A549 (cell line): Measurements from ENCODE around the gene ZNF391.

Experiments used
- CBX8 ChIP-seq: fragments of 200-600 bp; sonication (generic); IDR thresholded peaks from 2 replicates; pipeline ENCODE4 v1.6.1; 2016
- CHD2 ChIP-seq: fragments of 150-350 bp; IDR thresholded peaks from 2 replicates; pipeline ENCODE4 v1.6.1; 2014; ENCODE audit warnings: low read length; ENCODE audit not compliant: partially characterized antibody
- HDAC2 ChIP-seq: fragments of 200-600 bp; sonication (generic); IDR thresholded peaks from 2 replicates; pipeline ENCODE4 v1.6.1; 2016
- POLR2A ChIP-seq: IDR thresholded peaks from 2 replicates; pipeline ENCODE4 v1.6.1; 2012; ENCODE audit warnings: mild to moderate bottlenecking, low read length
- RAD21 ChIP-seq, 2 experiments: fragments of >200 bp in 1 of 2; sonication (Bioruptor Twin) in 1 of 2; formaldehyde crosslinking in 1 of 2; IDR thresholded peaks in 1 of 2; conservative IDR thresholded peaks in 1 of 2; 2 replicates in 1 of 2; 3 replicates in 1 of 2; pipeline ENCODE4 v1.6.1; 2012 to 2018; ENCODE audit warnings: inconsistent platforms in 1 of 2
- SMC3 ChIP-seq: fragments of >200 bp; sonication (Bioruptor Twin); formaldehyde crosslinking; IDR thresholded peaks from 3 replicates; pipeline ENCODE4 v1.6.1; 2018; ENCODE audit warnings: inconsistent platforms
- ZFP36 ChIP-seq: fragments of 450-650 bp; IDR thresholded peaks from 2 replicates; pipeline ENCODE4 v1.6.1; 2014; ENCODE audit warnings: borderline replicate concordance; ENCODE audit not compliant: partially characterized antibody
- TF ChIP-seq, protein P1 (sequence below): fragments of >200 bp; sonication (Bioruptor Twin); formaldehyde crosslinking; IDR thresholded peaks from 3 replicates; pipeline ENCODE4 v1.5.1; 2016
- TF ChIP-seq, protein P2 (sequence below): IDR thresholded peaks from 2 replicates; pipeline ENCODE4 v1.6.1; 2012
- TF ChIP-seq, protein P3 (sequence below): fragments of 200-600 bp; sonication (generic); IDR thresholded peaks from 2 replicates; pipeline ENCODE4 v1.6.1; 2016; ENCODE audit warnings: antibody characterized with exemption, mild to moderate bottlenecking, moderate library complexity

DNA sequence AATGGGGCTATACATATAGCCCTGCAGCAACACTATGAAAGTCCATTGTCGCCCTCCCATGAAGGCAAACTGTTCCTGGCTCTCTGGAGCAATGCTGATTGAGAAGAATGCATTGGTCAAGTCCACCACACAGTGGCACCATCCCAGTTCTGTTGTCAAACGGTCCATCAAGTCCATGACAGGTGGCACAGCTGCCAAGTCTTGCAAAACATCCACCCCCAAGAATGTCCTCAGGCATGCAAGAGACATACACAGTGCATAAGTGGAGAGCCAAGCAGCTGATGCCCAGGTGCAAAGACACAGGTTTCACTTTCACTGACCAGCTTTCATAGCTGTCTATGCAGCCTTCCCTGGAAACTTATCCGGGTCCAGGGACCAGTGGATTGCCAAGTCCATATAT, 17.5 kb downstream of the ZNF391 start:
- no peak for TF ChIP-seq RAD21 (conservative IDR thresholded peaks at IDR 0.05 in 1 of 2, IDR thresholded peaks at IDR 0.05 in 1 of 2)
- TF ChIP-seq, protein P1, sequence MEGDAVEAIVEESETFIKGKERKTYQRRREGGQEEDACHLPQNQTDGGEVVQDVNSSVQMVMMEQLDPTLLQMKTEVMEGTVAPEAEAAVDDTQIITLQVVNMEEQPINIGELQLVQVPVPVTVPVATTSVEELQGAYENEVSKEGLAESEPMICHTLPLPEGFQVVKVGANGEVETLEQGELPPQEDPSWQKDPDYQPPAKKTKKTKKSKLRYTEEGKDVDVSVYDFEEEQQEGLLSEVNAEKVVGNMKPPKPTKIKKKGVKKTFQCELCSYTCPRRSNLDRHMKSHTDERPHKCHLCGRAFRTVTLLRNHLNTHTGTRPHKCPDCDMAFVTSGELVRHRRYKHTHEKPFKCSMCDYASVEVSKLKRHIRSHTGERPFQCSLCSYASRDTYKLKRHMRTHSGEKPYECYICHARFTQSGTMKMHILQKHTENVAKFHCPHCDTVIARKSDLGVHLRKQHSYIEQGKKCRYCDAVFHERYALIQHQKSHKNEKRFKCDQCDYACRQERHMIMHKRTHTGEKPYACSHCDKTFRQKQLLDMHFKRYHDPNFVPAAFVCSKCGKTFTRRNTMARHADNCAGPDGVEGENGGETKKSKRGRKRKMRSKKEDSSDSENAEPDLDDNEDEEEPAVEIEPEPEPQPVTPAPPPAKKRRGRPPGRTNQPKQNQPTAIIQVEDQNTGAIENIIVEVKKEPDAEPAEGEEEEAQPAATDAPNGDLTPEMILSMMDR: no peak
- TF ChIP-seq, protein P2, sequence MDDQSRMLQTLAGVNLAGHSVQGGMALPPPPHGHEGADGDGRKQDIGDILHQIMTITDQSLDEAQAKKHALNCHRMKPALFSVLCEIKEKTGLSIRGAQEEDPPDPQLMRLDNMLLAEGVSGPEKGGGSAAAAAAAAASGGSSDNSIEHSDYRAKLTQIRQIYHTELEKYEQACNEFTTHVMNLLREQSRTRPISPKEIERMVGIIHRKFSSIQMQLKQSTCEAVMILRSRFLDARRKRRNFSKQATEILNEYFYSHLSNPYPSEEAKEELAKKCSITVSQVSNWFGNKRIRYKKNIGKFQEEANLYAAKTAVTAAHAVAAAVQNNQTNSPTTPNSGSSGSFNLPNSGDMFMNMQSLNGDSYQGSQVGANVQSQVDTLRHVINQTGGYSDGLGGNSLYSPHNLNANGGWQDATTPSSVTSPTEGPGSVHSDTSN: no peak
- TF ChIP-seq, protein P3, sequence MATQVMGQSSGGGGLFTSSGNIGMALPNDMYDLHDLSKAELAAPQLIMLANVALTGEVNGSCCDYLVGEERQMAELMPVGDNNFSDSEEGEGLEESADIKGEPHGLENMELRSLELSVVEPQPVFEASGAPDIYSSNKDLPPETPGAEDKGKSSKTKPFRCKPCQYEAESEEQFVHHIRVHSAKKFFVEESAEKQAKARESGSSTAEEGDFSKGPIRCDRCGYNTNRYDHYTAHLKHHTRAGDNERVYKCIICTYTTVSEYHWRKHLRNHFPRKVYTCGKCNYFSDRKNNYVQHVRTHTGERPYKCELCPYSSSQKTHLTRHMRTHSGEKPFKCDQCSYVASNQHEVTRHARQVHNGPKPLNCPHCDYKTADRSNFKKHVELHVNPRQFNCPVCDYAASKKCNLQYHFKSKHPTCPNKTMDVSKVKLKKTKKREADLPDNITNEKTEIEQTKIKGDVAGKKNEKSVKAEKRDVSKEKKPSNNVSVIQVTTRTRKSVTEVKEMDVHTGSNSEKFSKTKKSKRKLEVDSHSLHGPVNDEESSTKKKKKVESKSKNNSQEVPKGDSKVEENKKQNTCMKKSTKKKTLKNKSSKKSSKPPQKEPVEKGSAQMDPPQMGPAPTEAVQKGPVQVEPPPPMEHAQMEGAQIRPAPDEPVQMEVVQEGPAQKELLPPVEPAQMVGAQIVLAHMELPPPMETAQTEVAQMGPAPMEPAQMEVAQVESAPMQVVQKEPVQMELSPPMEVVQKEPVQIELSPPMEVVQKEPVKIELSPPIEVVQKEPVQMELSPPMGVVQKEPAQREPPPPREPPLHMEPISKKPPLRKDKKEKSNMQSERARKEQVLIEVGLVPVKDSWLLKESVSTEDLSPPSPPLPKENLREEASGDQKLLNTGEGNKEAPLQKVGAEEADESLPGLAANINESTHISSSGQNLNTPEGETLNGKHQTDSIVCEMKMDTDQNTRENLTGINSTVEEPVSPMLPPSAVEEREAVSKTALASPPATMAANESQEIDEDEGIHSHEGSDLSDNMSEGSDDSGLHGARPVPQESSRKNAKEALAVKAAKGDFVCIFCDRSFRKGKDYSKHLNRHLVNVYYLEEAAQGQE: no peak
- no peak for TF ChIP-seq ZFP36
- TF ChIP-seq HDAC2: no peak
- no peak for TF ChIP-seq SMC3
- TF ChIP-seq CBX8: no peak
- TF ChIP-seq CHD2: no peak
- no peak for TF ChIP-seq POLR2A
